NCI-H345 treated with DMSO at 0.1 percent for 48 hours (cell line): ENCODE data around the gene SEPTIN10.
"Not testable (repeated sequence)": the region's sequence is repeated elsewhere in the genome, so short reads cannot be mapped to it uniquely, and the experiment has no call there.

ENCODE experiments used
- DNase-seq: peaks from one replicate; lab custom pipeline; 2025; ENCODE audit not compliant: unreplicated experiment; lab: John Stamatoyannopoulos, UW

SEPTIN10 gene

GRCh38 chr2:109613922-109614714, at the start of gene SEPTIN10, which contains the start of gene SOWAHC:
SEPTIN10 (minus strand) TSS chr2:109613966; CDS start chr2:109613827, 139 bp downstream.
SOWAHC (plus strand) TSS chr2:109614364; CDS start chr2:109614490, 126 bp downstream.
- DNase-seq: peak; percentile 89

- DNase-seq: no peak
Measured at GRCh38 chr2:109662889-109663288, 49.1 kb upstream of the SEPTIN10 start.

DNA sequence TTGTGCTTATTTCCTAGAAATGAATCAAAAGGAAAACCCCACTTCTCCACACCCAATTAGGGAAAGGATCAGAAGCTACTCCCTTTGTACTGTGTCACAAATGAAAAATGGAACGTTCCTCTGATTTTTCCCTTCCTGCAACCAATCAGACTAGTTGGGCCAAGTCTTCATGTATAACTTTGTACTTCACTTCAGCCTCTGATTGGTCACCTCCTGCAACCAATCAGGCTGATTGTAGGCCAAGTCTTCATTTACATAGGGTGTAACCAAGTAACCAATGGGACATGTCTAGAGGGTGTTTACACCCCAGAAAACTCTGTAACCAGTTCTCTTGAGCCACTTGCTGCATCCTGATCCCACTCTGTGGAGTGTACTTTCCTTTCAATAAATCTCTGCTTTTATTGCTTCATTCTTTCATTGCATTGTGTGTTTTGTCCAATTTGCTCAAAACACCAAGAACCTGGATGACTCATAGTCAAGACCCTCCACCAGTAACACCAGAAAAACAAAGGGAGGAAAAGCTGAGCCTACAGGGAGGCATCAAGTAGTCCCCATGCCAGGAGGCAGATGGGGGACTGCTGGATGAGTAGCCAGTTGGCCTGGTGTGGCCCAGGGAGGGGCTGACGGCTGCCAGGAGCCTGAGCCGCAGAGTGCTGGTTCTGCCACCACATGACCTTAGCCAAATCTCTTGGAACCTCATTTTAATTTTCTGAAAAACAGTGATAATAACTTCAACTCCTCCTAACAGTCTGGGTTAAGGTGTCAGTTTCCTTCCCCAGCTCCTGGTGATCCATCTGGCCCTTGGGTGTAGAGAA, 46.5 kb upstream of the SEPTIN10 start:
- DNase-seq: no peak

- no peak for DNase-seq
Measured at GRCh38 chr2:109659396-109660045, 45.8 kb upstream of the SEPTIN10 start.

- DNase-seq: no peak
Measured at GRCh38 chr2:109655287-109655686, 41.5 kb upstream of the SEPTIN10 start.

- DNase-seq: no peak
Measured at GRCh38 chr2:109654326-109655050, 40.7 kb upstream of the SEPTIN10 start.

- no peak for DNase-seq
Measured at GRCh38 chr2:109649736-109650695, 36.2 kb upstream of the SEPTIN10 start.

GRCh38 chr2:109648041-109648527, 34.3 kb upstream of the SEPTIN10 start:
- DNase-seq: no peak

- DNase-seq: no peak
Measured at GRCh38 chr2:109647636-109648035, 33.9 kb upstream of the SEPTIN10 start.

GRCh38 chr2:109646961-109647360, 33.2 kb upstream of the SEPTIN10 start:
- DNase-seq: no peak

- no peak for DNase-seq
Measured at GRCh38 chr2:109645412-109646184, 31.8 kb upstream of the SEPTIN10 start.

GRCh38 chr2:109644571-109645275, 31.0 kb upstream of the SEPTIN10 start:
- DNase-seq: peak; percentile 74

- not testable (repeated sequence) for DNase-seq
Measured at GRCh38 chr2:109640000-109640399, 26.2 kb upstream of the SEPTIN10 start.

GRCh38 chr2:109638795-109639194, 25.0 kb upstream of the SEPTIN10 start:
- DNase-seq: peak; percentile 43

- DNase-seq: peak; percentile 64
Measured at GRCh38 chr2:109637749-109638570, 24.2 kb upstream of the SEPTIN10 start.

GRCh38 chr2:109636317-109636716, 22.6 kb upstream of the SEPTIN10 start:
- no peak for DNase-seq
